Thyroid gland (tissue), 4 donors: ENCODE measurements around the gene WDR81. TPM values are rescaled to one million over a fixed set of nuclear protein-coding genes. Genes with fewer than 3 reads are reported as not detected.
A peak's percentile ranks its signal among the peaks of the same experiment; 100 is the strongest.
"Not testable (repeated sequence)": the region's sequence is repeated elsewhere in the genome, so short reads cannot be mapped to it uniquely, and the experiment has no call there.

Source experiments
- DNase-seq, 2 donors: peaks; one replicate each; pipeline ENCODE4 v3.0.0-alpha.2; 2019
- H3K27ac ChIP-seq, 3 donors: fragments of 200-600 bp; sonication (generic); 1 replicate in 2 of 3; 2 replicates in 1 of 3; pipeline ENCODE4 v1.5.1; 2016 to 2019; ENCODE audit warnings: mild to moderate bottlenecking in 1 of 3, moderate library complexity in 1 of 3
- H3K27me3 ChIP-seq: fragments of 200-600 bp; sonication (generic); one replicate; pipeline ENCODE4 v1.5.1; 2019
- H3K36me3 ChIP-seq, 2 donors: fragments of 200-600 bp; sonication (generic); one replicate each; pipeline ENCODE4 v1.5.1; 2016 to 2019
- H3K4me1 ChIP-seq, 2 donors: fragments of 200-600 bp; sonication (generic); one replicate each; pipeline ENCODE4 v1.5.1; 2017 to 2019
- H3K4me3 ChIP-seq, 3 donors: fragments of 200-600 bp; sonication (generic); replicated peaks in 1 of 3; 1 replicate in 2 of 3; 2 replicates in 1 of 3; pipeline ENCODE4 v1.5.1; 2016; ENCODE audit warnings: mild to moderate bottlenecking in 1 of 3
- H3K9me3 ChIP-seq: fragments of 200-600 bp; sonication (generic); one replicate; pipeline ENCODE4 v1.5.1; 2017
- CTCF ChIP-seq, 6 experiments: fragments of 200-600 bp in 3 of 6; fragments of 450-650 bp in 3 of 6; sonication (generic) in 3 of 6; IDR thresholded peaks; one replicate each; pipeline ENCODE4 v1.5.1; 2016 to 2019; ENCODE audit warnings: antibody characterized with exemption in 6 of 6, mild to moderate bottlenecking in 2 of 6, inconsistent platforms in 1 of 6, moderate library complexity in 1 of 6
- POLR2A ChIP-seq, 2 donors: fragments of 450-650 bp; IDR thresholded peaks; one replicate each; pipeline ENCODE4 v1.6.1; 2017; ENCODE audit warnings: antibody characterized with exemption in 2 of 2, mild to moderate bottlenecking in 2 of 2, moderate library complexity in 1 of 2
- WGBS, 2 donors: methylation state at CpG; one replicate each; pipeline ENCODE4 v1.1.5; 2017; 5-methylcytosine and 5-hydroxymethylcytosine counted together
- intact Hi-C: fragments of 100-400 bp; cut with DNase I; formaldehyde crosslinking; loops from one replicate; pipeline ENCODE4 v1.15.1; 2023
- total RNA-seq, 4 donors: library from RNA; depleted of rRNA; stranded (reverse); fragments of >200 nt; gene quantifications; one replicate each; pipeline ENCODE4 v1.2.3, GENCODE V29; 2016

WDR81 gene
- total RNA-seq, 4 donors from 2014 or later = 25.6 to 31.0 (median 30.3) TPM

GRCh38 chr17:1765576-1765975 is 41.1 kb downstream of the WDR81 start:
- no peak for TF ChIP-seq POLR2A (IDR thresholded peaks at IDR 0.05)
- no peak for TF ChIP-seq CTCF (IDR thresholded peaks at IDR 0.05)
- H3K4me3 ChIP-seq = no peak overlapping the region
- H3K36me3 ChIP-seq = no peaks in the 10 kb centered on the region
- H3K27me3 ChIP-seq = no peaks in the 10 kb centered on the region
- H3K4me1 ChIP-seq = peaks cover 9 to 26% of the 10 kb centered on the region in 2 donors
- H3K27ac ChIP-seq = peak overlapping the region in 1 of 3 donors; percentile 76
- no peaks in the 10 kb centered on the region for H3K9me3 ChIP-seq
- intact Hi-C loops = no loop called here
- no peak for DNase-seq
- 88 to 92% methylated on average over 3 of the region's 3 CpGs for WGBS, 2 donors

GRCh38 chr17:1766382-1767135 is 42.1 kb downstream of the WDR81 start:
- Histone ChIP-seq H3K27me3 (no peaks in the 10 kb centered on the region), H3K36me3 (peaks cover 0 to 2% of the 10 kb centered on the region in 2 donors), H3K4me3 (no peak overlapping the region), H3K9me3 (no peaks in the 10 kb centered on the region), H3K4me1 (peaks cover 9 to 26% of the 10 kb centered on the region in 2 donors), H3K27ac (no peak overlapping the region)
- intact Hi-C loops = no loop called here
- DNase-seq = no peak
- TF ChIP-seq POLR2A (IDR thresholded peaks at IDR 0.05) = no peak
- TF ChIP-seq CTCF (IDR thresholded peaks at IDR 0.05) = no peak
- 73 to 81% methylated on average over 17 to 20 of the region's 21 CpGs for WGBS, 2 donors

DNA sequence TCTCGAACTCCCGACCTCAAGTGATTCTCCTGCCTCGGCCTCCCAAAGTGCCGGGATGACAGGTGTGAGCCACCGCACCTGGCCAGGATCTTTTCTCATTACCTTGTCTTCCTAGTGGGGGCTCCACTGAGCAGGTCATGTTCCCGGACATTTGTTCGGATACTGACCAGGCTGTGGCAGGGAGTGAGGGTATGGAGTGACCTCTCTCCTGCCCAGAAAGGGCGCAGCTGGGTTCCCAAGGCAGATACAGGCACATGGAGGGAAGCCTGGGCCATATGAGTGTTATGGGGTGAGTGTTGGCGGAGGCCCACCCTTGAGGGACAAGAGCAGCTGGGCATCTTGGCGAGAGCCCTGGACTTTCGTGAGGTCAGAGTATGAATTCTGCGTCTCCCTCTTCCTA is 42.9 kb downstream of the WDR81 start:
- TF ChIP-seq POLR2A (IDR thresholded peaks at IDR 0.05) (no peak), CTCF (IDR thresholded peaks at IDR 0.05) (no peak)
- Histone ChIP-seq H3K4me3 (no peak overlapping the region), H3K27me3 (no peaks in the 10 kb centered on the region), H3K36me3 (peaks cover 0 to 2% of the 10 kb centered on the region in 2 donors), H3K4me1 (peaks cover 9 to 26% of the 10 kb centered on the region in 2 donors), H3K27ac (no peak overlapping the region), H3K9me3 (no peaks in the 10 kb centered on the region)
- intact Hi-C loops = no loop called here
- no peak for DNase-seq
- 88 to 91% methylated on average over 11 to 12 of the region's 12 CpGs for WGBS, 2 donors

- peak; percentile 51 to 71 for DNase-seq
- no peaks in the 10 kb centered on the region for H3K27me3 ChIP-seq
- peaks cover 0 to 2% of the 10 kb centered on the region in 2 donors for H3K36me3 ChIP-seq
- H3K27ac ChIP-seq = peak overlapping the region; percentile 13 to 64 (median 63)
- peaks cover 9 to 21% of the 10 kb centered on the region in 2 donors for H3K4me1 ChIP-seq
- WGBS, 2 donors = 28 to 31% methylated on average over 6 to 13 of the region's 21 CpGs
- no peaks in the 10 kb centered on the region for H3K9me3 ChIP-seq
- no peak overlapping the region for H3K4me3 ChIP-seq
- intact Hi-C loops = no loop called here
- no peak for TF ChIP-seq CTCF (IDR thresholded peaks at IDR 0.05)
Observed at GRCh38 chr17:1769822-1770477, 45.4 kb downstream of the WDR81 start.

DNA sequence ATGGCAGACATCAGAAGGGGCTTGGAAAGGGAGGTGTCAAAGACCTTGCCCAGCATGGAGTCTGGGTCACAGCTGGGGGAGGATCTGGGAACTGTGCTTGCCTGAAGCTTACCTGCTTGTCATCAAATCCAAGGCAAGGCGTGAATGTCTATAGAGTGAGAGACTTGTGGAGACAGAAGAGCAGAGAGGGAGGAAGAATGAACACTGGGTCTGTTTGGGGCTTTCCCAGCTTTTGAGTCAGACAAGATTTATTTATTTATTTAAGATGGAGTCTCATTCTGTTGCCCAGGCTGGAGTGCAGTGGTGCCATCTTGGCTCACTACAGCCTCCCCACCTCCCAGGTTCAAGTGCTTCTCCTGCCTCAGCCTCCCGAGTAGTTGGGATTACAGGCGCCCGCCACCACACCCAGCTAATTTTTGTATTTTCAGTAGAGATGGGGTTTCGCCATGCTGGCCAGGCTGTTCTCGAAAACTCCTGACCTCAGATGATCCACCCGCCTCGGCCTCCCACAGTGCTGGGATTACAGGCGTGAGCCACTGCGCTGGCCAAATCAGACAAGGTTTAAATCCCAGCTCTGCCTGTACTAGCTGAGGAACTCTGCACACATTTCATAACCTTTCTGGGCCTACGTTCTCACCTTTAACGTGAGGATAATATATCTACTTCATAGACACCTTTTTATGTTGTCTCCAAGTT is 48.6 kb downstream of the WDR81 start:
- 87 to 95% methylated on average over 12 of the region's 12 CpGs for WGBS, 2 donors
- H3K4me3 ChIP-seq, H3K9me3 ChIP-seq, DNase-seq, H3K27me3 ChIP-seq, H3K36me3 ChIP-seq, intact Hi-C loops: not testable (repeated sequence)
- H3K4me1 ChIP-seq = peaks cover 9 to 13% of the 10 kb centered on the region in 2 donors
- peak overlapping the region in 2 of 3 donors; percentile 4 to 37 for H3K27ac ChIP-seq
